ENCODE measurements around the gene KLHDC10. TPM values are rescaled to one million over a fixed set of nuclear protein-coding genes. Genes with fewer than 3 reads are reported as not detected.
A peak's percentile ranks its signal among the peaks of the same experiment; 100 is the strongest.
"Not testable (repeated sequence)": the region's sequence is repeated elsewhere in the genome, so short reads cannot be mapped to it uniquely, and the experiment has no call there.

KLHDC10 gene
- total RNA-seq, 1 experiment from 2014 or later = 21.6 TPM

GRCh38 chr7:130070861-130071622, 708 bp downstream of the KLHDC10 start:
- ChIA-PET CTCF (interaction anchor here (0.6 kb wide), 2 partner anchors 24 to 246 kb away, joined by 3 read pairs; no protein-coding TSS in a partner anchor), POLR2A (ENCODE audit: unreplicated experiment) (interaction anchor here (0.6 to 0.9 kb wide), 3 partner anchors 101 to 135 kb away, joined by 4 to 5 read pairs (median 4); partner anchors contain the start of gene TMEM209)
- BruUV-seq (replicated peaks) = TSS peak; percentile 47
- intact Hi-C loops (cut with micrococcal nuclease) = loop anchor here (5.0 to 10.0 kb wide), 3 partner anchors 81 to 354 kb away; no protein-coding TSS in a partner anchor
- Histone ChIP-seq H3F3A (ENCODE audit: low read length, unreplicated experiment) (no peaks in the 10 kb centered on the region), H3K79me2 (ENCODE audit: low read length) (peaks cover 54% of the 10 kb centered on the region), H3K36me3 (ENCODE audit: low read depth, low read length) (no peaks in the 10 kb centered on the region; the same call in 1 of the 2 replicates), H3K27me3 (ENCODE audit: low read length) (no peaks in the 10 kb centered on the region), H3K4me2 (ENCODE audit: low read length) (peak overlapping the region; percentile 88), H4K20me1 (ENCODE audit: low read length) (0 out of 2 replicates have a peak, but pooled peaks cover 5% of the 10 kb centered on the region), H3K4me3 (ENCODE audit: low read length) (peak overlapping the region; percentile 89), H2AFZ (ENCODE audit: low read length) (peak overlapping the region; percentile 65), H3K9ac (ENCODE audit: low read length) (peak overlapping the region; percentile 60), H3K9me3 (ENCODE audit: low read length) (no peaks in the 10 kb centered on the region), H3K4me1 (ENCODE audit: insufficient read depth, low read length) (peaks cover 25% of the 10 kb centered on the region), H3K9me2 (replicated peaks; ENCODE audit: low read length) (no peaks in the 10 kb centered on the region), H3K27ac (ENCODE audit: low read length) (no peak overlapping the region)
- DNase-seq (no peak), ATAC-seq (0 out of 2 replicates have a peak, but pooled peaks have one; percentile 5)
- TF ChIP-seq EZH2phosphoT487 (IDR thresholded peaks at IDR 0.05; ENCODE audit: borderline replicate concordance, low read length) = no peak

DNA sequence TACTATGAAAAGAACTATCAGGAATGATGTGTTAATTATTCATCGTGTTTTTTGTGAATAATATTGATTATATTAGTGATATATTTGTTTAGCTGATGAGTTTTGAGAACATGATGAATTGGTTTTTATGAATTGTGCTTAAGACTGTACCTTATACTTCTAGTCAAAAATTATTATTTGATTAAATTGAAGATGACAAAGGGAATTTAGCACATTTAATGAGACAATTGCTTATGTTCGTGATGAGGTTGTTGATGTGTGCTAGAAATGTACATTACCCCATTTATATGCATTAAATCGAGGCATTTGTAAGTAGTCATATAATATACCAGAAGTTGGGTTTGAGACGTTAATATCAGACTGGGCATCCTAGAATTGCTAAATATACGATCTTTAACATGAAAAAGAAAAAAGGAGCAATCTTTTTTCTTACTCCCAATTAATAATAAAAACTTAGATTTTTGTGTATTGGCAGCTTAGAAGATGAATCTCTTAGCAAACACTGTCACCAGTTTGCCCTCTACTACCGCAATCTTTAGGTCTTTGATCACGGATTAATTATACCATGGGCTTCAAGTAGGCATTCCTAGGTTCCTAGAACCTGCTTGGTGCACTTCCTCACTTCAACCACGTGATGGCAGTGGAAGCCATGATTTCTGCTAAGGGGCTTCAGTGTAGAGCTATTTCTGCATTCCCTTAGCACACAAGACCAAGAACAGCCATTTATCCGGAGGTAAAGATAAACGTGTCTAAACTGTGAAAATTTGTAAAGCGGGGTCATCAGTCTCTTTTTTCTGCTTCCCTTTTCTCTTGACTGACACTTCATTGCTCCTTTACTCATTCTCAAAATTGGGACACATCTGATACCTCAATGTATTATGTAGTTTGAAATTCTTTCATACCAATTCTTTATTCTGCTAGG, 1.6 kb downstream of the KLHDC10 start:
- no TSS peak for BruUV-seq (replicated peaks)
- ChIA-PET CTCF (interaction anchor here (1.0 to 1.5 kb wide), 5 partner anchors 12 to 686 kb away, joined by 3 to 7 read pairs (median 5); no protein-coding TSS in a partner anchor), POLR2A (ENCODE audit: unreplicated experiment) (interaction anchor here (0.6 kb wide), 1 partner anchor 85 kb away, joined by 4 read pairs; no protein-coding TSS in a partner anchor)
- DNase-seq (peak; percentile 88), ATAC-seq (peak; percentile 31)
- intact Hi-C loops (cut with micrococcal nuclease) = loop anchor here (1.0 to 10.0 kb wide), 6 partner anchors 80 to 761 kb away; no protein-coding TSS in a partner anchor
- H3K27ac ChIP-seq (ENCODE audit: low read length) = no peak overlapping the region
- H3K9ac ChIP-seq (ENCODE audit: low read length) = peak overlapping the region; percentile 60; the same call in 1 of the 2 replicates
- no peaks in the 10 kb centered on the region for H3F3A ChIP-seq (ENCODE audit: low read length, unreplicated experiment)
- peaks cover 63% of the 10 kb centered on the region for H3K79me2 ChIP-seq (ENCODE audit: low read length)
- peaks cover 27% of the 10 kb centered on the region for H3K4me1 ChIP-seq (ENCODE audit: insufficient read depth, low read length)
- H3K4me3 ChIP-seq (ENCODE audit: low read length) = peak overlapping the region; percentile 89
- peak overlapping the region; percentile 88 for H3K4me2 ChIP-seq (ENCODE audit: low read length)
- 0 out of 2 replicates have a peak, but pooled peaks cover 5% of the 10 kb centered on the region for H4K20me1 ChIP-seq (ENCODE audit: low read length)
- no peaks in the 10 kb centered on the region for H3K27me3 ChIP-seq (ENCODE audit: low read length)
- TF ChIP-seq EZH2 (IDR thresholded peaks at IDR 0.05; ENCODE audit: low read length, unreplicated experiment) = no peak
- TF ChIP-seq, protein P1, sequence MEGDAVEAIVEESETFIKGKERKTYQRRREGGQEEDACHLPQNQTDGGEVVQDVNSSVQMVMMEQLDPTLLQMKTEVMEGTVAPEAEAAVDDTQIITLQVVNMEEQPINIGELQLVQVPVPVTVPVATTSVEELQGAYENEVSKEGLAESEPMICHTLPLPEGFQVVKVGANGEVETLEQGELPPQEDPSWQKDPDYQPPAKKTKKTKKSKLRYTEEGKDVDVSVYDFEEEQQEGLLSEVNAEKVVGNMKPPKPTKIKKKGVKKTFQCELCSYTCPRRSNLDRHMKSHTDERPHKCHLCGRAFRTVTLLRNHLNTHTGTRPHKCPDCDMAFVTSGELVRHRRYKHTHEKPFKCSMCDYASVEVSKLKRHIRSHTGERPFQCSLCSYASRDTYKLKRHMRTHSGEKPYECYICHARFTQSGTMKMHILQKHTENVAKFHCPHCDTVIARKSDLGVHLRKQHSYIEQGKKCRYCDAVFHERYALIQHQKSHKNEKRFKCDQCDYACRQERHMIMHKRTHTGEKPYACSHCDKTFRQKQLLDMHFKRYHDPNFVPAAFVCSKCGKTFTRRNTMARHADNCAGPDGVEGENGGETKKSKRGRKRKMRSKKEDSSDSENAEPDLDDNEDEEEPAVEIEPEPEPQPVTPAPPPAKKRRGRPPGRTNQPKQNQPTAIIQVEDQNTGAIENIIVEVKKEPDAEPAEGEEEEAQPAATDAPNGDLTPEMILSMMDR (conservative IDR thresholded peaks at IDR 0.05; ENCODE audit: low read depth, low read length) = peak; percentile 90
- H3K9me3 ChIP-seq (ENCODE audit: low read length) = no peaks in the 10 kb centered on the region
- H2AFZ ChIP-seq (ENCODE audit: low read length) = no peak overlapping the region
- no peaks in the 10 kb centered on the region for H3K9me2 ChIP-seq (replicated peaks; ENCODE audit: low read length)
- H3K36me3 ChIP-seq (ENCODE audit: low read depth, low read length) = no peaks in the 10 kb centered on the region; the same call in 1 of the 2 replicates

DNA sequence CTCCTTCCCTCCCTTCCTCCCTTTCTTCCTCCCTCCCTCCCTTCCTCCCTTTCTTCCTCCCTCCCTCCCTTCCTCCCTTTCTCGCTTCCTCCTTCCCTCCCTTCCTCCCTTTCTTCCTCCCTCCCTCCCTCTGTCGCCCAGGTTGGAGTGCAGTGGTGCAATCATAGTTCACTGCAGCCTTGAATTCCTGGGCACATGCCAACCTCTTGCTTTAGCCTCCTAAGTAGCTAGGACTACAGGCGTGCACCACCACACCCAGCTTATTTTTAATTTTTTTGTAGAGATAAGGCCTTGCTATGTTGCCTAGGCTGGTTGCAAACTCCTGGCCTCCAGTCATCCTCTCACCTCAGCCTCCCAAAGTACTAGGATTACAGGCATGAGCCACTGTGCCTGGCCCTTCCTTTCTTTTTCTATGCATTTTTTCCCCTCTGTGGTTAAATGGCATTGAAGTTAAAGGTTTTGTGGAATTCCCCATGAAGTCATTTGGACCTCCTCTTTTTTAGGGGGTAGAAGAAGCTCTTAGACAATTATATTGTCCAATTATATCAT, 9.6 kb downstream of the KLHDC10 start:
- no TSS peak for BruUV-seq (replicated peaks)

GRCh38 chr7:130083497-130083896, 13.2 kb downstream of the KLHDC10 start:
- H3K4me1 ChIP-seq (ENCODE audit: insufficient read depth, low read length); H3K4me2 ChIP-seq (ENCODE audit: low read length); POLR2A ChIA-PET (ENCODE audit: unreplicated experiment); H2AFZ ChIP-seq (ENCODE audit: low read length); DNase-seq; BruUV-seq (replicated peaks); intact Hi-C loops (cut with micrococcal nuclease); H3K27ac ChIP-seq (ENCODE audit: low read length); H3K9me3 ChIP-seq (ENCODE audit: low read length); H3K9me2 ChIP-seq (replicated peaks; ENCODE audit: low read length); H3K36me3 ChIP-seq (ENCODE audit: low read depth, low read length); H3F3A ChIP-seq (ENCODE audit: low read length, unreplicated experiment); H3K9ac ChIP-seq (ENCODE audit: low read length); H4K20me1 ChIP-seq (ENCODE audit: low read length); ATAC-seq; H3K27me3 ChIP-seq (ENCODE audit: low read length); H3K4me3 ChIP-seq (ENCODE audit: low read length): not testable (repeated sequence)
- peaks cover 41% of the 10 kb centered on the region for H3K79me2 ChIP-seq (ENCODE audit: low read length)
- CTCF ChIA-PET = interaction anchor here (1.1 kb wide), 1 partner anchor 11 kb away, joined by 3 read pairs; no protein-coding TSS in a partner anchor

More for the DNA sequence above, 9.6 kb downstream of the KLHDC10 start:
- H3K4me2 ChIP-seq (ENCODE audit: low read length) = no peak overlapping the region
- no peak for TF ChIP-seq EZH2phosphoT487 (IDR thresholded peaks at IDR 0.05; ENCODE audit: borderline replicate concordance, low read length)
- no peak for TF ChIP-seq EZH2 (IDR thresholded peaks at IDR 0.05; ENCODE audit: low read length, unreplicated experiment)
- TF ChIP-seq, protein P1 (conservative IDR thresholded peaks at IDR 0.05; ENCODE audit: low read depth, low read length) = no peak
- H3K4me1 ChIP-seq (ENCODE audit: insufficient read depth, low read length) = peaks cover 18% of the 10 kb centered on the region
- no peaks in the 10 kb centered on the region for H4K20me1 ChIP-seq (ENCODE audit: low read length)
- no peak overlapping the region for H3K27ac ChIP-seq (ENCODE audit: low read length)
- no peak overlapping the region for H3K9ac ChIP-seq (ENCODE audit: low read length)
- H3K9me3 ChIP-seq (ENCODE audit: low read length) = no peaks in the 10 kb centered on the region
- H2AFZ ChIP-seq (ENCODE audit: low read length) = no peak overlapping the region
- ChIA-PET CTCF (interaction anchor here (0.8 kb wide), 1 partner anchor 377 kb away, joined by 5 read pairs; no protein-coding TSS in a partner anchor), POLR2A (ENCODE audit: unreplicated experiment) (no interaction called here)
- H3K9me2 ChIP-seq (replicated peaks; ENCODE audit: low read length) = no peaks in the 10 kb centered on the region
- DNase-seq (no peak), ATAC-seq (no peak)
- no peak overlapping the region for H3K4me3 ChIP-seq (ENCODE audit: low read length)
- peaks cover 54% of the 10 kb centered on the region for H3K79me2 ChIP-seq (ENCODE audit: low read length)
- no peaks in the 10 kb centered on the region for H3K36me3 ChIP-seq (ENCODE audit: low read depth, low read length)
- no peaks in the 10 kb centered on the region for H3K27me3 ChIP-seq (ENCODE audit: low read length)
- intact Hi-C loops (cut with micrococcal nuclease) = loop anchor here (10.0 kb wide), 1 partner anchor 345 kb away; no protein-coding TSS in a partner anchor
- no peaks in the 10 kb centered on the region for H3F3A ChIP-seq (ENCODE audit: low read length, unreplicated experiment)
